Astrocyte (in vitro differentiated cells and primary cell): ENCODE measurements around the gene FRMD4A. TPM values are rescaled to one million over a fixed set of nuclear protein-coding genes. Genes with fewer than 3 reads are reported as not detected.

Source experiments
- DNase-seq: peaks from one replicate; pipeline ENCODE4 v3.0.0-alpha.2; 2010; ENCODE audit warnings: low read depth
- FAIRE-seq: peaks from 2 replicates; lab custom pipeline; 2011; peaks lifted over from hg19 to GRCh38; lab: Jason Lieb, UNC
- H2AFZ ChIP-seq: 2 replicates; pipeline ENCODE4 v1.6.0; 2012; ENCODE audit warnings: low read depth, low read length, inconsistent platforms
- H3K27ac ChIP-seq: 2 replicates; pipeline ENCODE4 v1.5.1; 2011; ENCODE audit warnings: low read depth, low read length, inconsistent platforms
- H3K27me3 ChIP-seq: 2 replicates; pipeline ENCODE4 v1.6.0; 2011; ENCODE audit warnings: low read length, inconsistent platforms; ENCODE audit not compliant: insufficient read depth
- H3K36me3 ChIP-seq: 2 replicates; pipeline ENCODE4 v1.5.1; 2011; ENCODE audit warnings: low read length, inconsistent platforms; ENCODE audit not compliant: insufficient read depth
- H3K4me1 ChIP-seq: 2 replicates; pipeline ENCODE4 v1.5.1; 2011; ENCODE audit warnings: low read length, inconsistent platforms; ENCODE audit not compliant: insufficient read depth
- H3K4me2 ChIP-seq: 2 replicates; pipeline ENCODE4 v1.6.0; 2012; ENCODE audit warnings: low read length, inconsistent platforms
- H3K4me3 ChIP-seq: 2 replicates; pipeline ENCODE4 v1.5.1; 2011; ENCODE audit warnings: low read depth, mild to moderate bottlenecking, low read length, inconsistent platforms; ENCODE audit not compliant: insufficient read depth
- H3K79me2 ChIP-seq: 2 replicates; pipeline ENCODE4 v1.6.0; 2012; ENCODE audit warnings: mild to moderate bottlenecking, low read length, inconsistent platforms; ENCODE audit not compliant: insufficient read depth
- H3K9ac ChIP-seq: 2 replicates; pipeline ENCODE4 v1.6.0; 2012; ENCODE audit warnings: mild to moderate bottlenecking, low read length, inconsistent platforms
- H3K9me3 ChIP-seq: 2 replicates; pipeline ENCODE4 v1.5.1; 2012; ENCODE audit warnings: low read depth, mild to moderate bottlenecking, low read length, inconsistent platforms; ENCODE audit not compliant: insufficient read depth
- H4K20me1 ChIP-seq: 2 replicates; pipeline ENCODE4 v1.6.0; 2012; ENCODE audit warnings: low read length, inconsistent platforms; ENCODE audit not compliant: insufficient read depth
- H3K27ac Mint-ChIP-seq: one replicate; pipeline ENCODE4 v1.8.0; 2021; ENCODE audit warnings: mild to moderate bottlenecking, mixed read lengths; ENCODE audit not compliant: unreplicated experiment
- H3K27me3 Mint-ChIP-seq: one replicate; pipeline ENCODE4 v1.8.0; 2021; ENCODE audit warnings: low read depth, mixed read lengths; ENCODE audit not compliant: unreplicated experiment
- H3K36me3 Mint-ChIP-seq: one replicate; pipeline ENCODE4 v1.8.0; 2021; ENCODE audit warnings: low read depth, mixed read lengths; ENCODE audit not compliant: unreplicated experiment
- H3K4me1 Mint-ChIP-seq: one replicate; pipeline ENCODE4 v1.8.0; 2021; ENCODE audit warnings: low read depth, mixed read lengths; ENCODE audit not compliant: unreplicated experiment
- H3K4me3 Mint-ChIP-seq: one replicate; pipeline ENCODE4 v1.8.0; 2021; ENCODE audit warnings: mild to moderate bottlenecking, moderate library complexity, mixed read lengths; ENCODE audit not compliant: unreplicated experiment
- H3K9me3 Mint-ChIP-seq: one replicate; pipeline ENCODE4 v1.8.0; 2021; ENCODE audit warnings: mild to moderate bottlenecking, mixed read lengths; ENCODE audit not compliant: unreplicated experiment
- CTCF ChIP-seq: IDR thresholded peaks from 2 replicates; pipeline ENCODE4 v1.5.1; 2011; ENCODE audit warnings: low read depth, mild to moderate bottlenecking, inconsistent platforms, low read length, moderate library complexity; ENCODE audit not compliant: insufficient read depth
- EZH2 ChIP-seq: IDR thresholded peaks from 2 replicates; pipeline ENCODE4 v1.6.1; 2012; ENCODE audit warnings: mild to moderate bottlenecking, low read length, inconsistent platforms; ENCODE audit not compliant: insufficient read depth
- total RNA-seq: library from RNA; stranded (reverse); gene quantifications from 2 replicates; pipeline ENCODE4 v1.2.1, GENCODE V29; 2021

Gene FRMD4A
- total RNA-seq, 1 donor from 2014 or later, result 82.5 TPM

- no peaks in the 10 kb centered on the region for H4K20me1 ChIP-seq
- no peak overlapping the region for H3K27ac ChIP-seq
- H3K9me3 ChIP-seq, result no peaks in the 10 kb centered on the region
- peaks cover 6% of the 10 kb centered on the region for H3K27me3 ChIP-seq
- H3K4me2 ChIP-seq, result no peak overlapping the region
- H3K79me2 ChIP-seq, result no peaks in the 10 kb centered on the region
- Mint-ChIP-seq H3K36me3 (peaks cover 4% of the 10 kb centered on the region), H3K4me3 (no peak overlapping the region), H3K27me3 (no peaks in the 10 kb centered on the region), H3K27ac (no peak overlapping the region), H3K9me3 (no peaks in the 10 kb centered on the region), H3K4me1 (peaks cover 27% of the 10 kb centered on the region)
- H3K36me3 ChIP-seq, result no peaks in the 10 kb centered on the region
- DNase-seq (no peak), FAIRE-seq (no peak)
- no peak for TF ChIP-seq CTCF
- TF ChIP-seq EZH2, result no peak
- no peak overlapping the region for H3K4me3 ChIP-seq
- no peak overlapping the region for H3K9ac ChIP-seq
- peaks cover 25% of the 10 kb centered on the region for H3K4me1 ChIP-seq
- no peak overlapping the region for H2AFZ ChIP-seq
These were observed 47.8 kb upstream of the FRMD4A start for GRCh38 chr10:14378387-14378960.

DNA sequence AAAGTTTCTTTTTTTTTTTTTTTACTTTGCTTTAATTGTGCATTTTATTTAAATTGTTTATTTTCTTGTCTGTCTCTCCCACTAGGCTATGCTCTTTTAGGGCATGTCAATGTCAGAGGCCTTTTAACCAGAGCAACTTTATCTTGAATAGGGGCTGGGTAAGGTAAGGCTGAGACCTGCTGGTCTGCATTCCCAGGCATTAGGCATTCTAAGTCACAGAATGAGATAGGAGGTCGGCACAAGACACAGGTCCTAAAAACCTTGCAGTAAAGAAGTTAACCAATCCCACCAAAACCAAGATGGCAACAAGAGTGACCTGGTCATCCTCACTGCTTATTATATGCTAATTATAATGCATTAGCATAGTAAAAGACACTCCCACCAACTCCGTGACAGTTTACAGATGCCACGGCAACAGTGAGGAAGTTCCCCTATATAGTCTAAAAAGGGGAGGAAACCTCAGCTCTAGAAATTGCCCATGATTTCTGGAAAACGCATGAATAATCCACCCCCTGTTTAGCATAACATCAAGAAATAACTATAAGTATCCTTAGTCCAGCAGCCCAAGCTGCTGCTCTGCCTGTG lies 47.0 kb upstream of the FRMD4A start:
- no peaks in the 10 kb centered on the region for H3K9me3 Mint-ChIP-seq
- no peak for TF ChIP-seq CTCF
- no peak for TF ChIP-seq EZH2
- H3K27ac ChIP-seq, result no peak overlapping the region

More for the DNA sequence above, 47.0 kb upstream of the FRMD4A start:
- no peaks in the 10 kb centered on the region for H3K9me3 ChIP-seq
- no peak overlapping the region for H3K4me3 Mint-ChIP-seq
- no peak for FAIRE-seq
- H3K4me2 ChIP-seq, result no peak overlapping the region
- H3K4me1 ChIP-seq, result peaks cover 17% of the 10 kb centered on the region
- H2AFZ ChIP-seq, result no peak overlapping the region
- peaks cover 20% of the 10 kb centered on the region for H3K4me1 Mint-ChIP-seq
- DNase-seq, result no peak
- H4K20me1 ChIP-seq, result no peaks in the 10 kb centered on the region
- H3K27me3 ChIP-seq, result peaks cover 9% of the 10 kb centered on the region
- H3K36me3 ChIP-seq, result no peaks in the 10 kb centered on the region
- H3K9ac ChIP-seq, result no peak overlapping the region
- H3K27ac Mint-ChIP-seq, result no peak overlapping the region
- no peaks in the 10 kb centered on the region for H3K79me2 ChIP-seq
- peaks cover 4% of the 10 kb centered on the region for H3K36me3 Mint-ChIP-seq
- H3K27me3 Mint-ChIP-seq, result peaks cover 4% of the 10 kb centered on the region
- H3K4me3 ChIP-seq, result no peak overlapping the region
